ENCODE data around the gene RC3H1.
"Not testable (repeated sequence)": the region's sequence is repeated elsewhere in the genome, so short reads cannot be mapped to it uniquely, and the experiment has no call there.

Gene RC3H1

DNA sequence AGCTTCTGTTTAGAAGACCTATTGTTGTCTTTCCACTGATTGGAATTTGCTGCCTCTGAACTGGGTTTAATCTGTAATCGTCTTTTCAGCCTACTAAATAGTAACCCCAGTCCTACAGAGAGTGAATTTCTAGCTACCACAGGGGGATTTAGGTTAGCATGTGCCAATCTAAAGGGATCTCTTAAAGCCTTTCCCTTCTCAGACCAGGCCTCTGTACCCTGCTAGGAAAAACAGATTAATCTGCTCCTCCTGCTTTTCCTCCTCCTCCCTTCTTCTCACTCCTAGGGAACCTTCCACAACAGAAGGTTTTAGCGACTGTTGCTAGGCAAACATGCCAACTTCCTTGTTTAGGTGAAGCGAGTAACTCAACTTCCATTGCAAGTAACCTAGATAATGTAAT lies 1.3 kb upstream of the RC3H1 start:
- peak; percentile 54 to 58 for DNase-seq

DNA sequence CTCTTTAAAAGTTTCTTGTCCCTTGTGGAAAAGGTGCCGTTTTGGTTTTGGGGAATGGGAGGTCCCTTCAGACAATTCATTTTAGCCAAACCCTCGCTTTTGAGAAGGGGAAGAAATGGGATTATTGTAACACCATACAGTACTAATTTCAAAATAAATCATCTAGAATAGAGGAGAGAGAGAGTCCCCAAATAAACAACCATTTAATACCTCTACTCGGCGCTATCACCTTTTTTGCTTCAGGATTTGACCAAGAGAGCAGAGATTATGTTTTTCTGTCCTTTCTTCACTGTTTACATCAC lies 770 bp upstream of the RC3H1 start:
- peak in 1 of 2 donors; percentile 20 for DNase-seq

- DNase-seq, result peak; percentile 26 to 42
Observed at GRCh38 chr1:174021591-174022079, 522 bp downstream of the RC3H1 start.

DNA sequence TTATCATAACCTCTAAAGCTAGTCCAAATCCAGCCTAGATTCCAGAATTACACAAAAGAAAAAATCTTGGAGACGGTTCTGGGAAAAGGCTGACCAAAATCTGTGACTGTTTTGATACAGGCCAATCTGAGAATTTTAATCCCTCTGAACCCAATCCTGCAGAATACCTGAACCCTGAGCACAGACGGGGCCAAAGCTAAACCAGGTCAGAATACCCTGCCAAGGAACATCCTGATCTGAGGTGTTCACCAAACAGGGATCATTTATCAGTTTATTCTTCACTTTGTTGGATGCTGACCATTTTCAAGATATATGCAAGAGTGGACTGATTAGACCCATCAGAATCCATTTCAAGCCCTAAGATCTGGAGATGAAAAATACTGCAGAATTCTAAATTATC lies 3.6 kb downstream of the RC3H1 start:
- no peak for DNase-seq

DNA sequence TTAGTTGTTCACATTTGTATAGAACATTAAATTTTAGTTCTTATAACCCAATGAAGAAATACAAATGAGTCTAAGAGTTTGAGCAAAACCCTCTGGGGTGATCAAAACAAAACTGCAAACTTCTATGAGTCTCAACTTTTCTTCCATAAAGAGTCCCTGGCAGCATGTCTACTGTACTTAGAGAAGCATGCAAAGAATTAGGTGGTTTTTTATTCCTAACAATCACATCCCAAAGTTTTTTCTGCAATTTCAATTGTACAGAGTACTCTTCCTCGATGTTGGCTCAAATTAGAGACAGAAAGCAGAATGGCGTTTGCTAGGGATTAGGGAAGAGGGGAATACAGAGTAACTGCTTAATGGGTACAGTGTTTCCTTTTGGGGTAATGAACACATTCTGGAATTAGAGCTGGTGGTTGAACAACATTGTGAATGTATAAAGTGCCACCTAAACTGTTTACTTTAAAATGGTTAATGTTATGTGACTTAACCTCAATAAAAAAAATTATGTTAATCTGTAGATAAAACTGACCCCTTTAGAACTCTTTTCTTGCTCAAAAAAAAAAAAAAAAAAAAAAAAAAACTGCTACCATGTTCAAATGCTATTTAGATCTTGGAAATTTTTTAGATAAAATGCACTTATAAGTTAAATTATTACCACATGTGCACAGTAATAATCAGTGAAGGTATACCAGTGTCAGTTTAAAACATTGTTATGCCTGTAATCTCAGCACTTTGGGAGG lies 4.8 kb downstream of the RC3H1 start:
- DNase-seq, result no peak

- peak in 1 of 2 donors; percentile 14 for DNase-seq
Observed at GRCh38 chr1:174013864-174014418, 8.2 kb downstream of the RC3H1 start.

GRCh38 chr1:174008979-174009378 lies 13.2 kb downstream of the RC3H1 start:
- peak; percentile 25 to 30 for DNase-seq

- peak in 1 of 2 donors; percentile 45 for DNase-seq
Observed at GRCh38 chr1:174008269-174008668, 13.9 kb downstream of the RC3H1 start.

- DNase-seq, result no peak
Observed at GRCh38 chr1:174007851-174008250, 14.3 kb downstream of the RC3H1 start.

- no peak for DNase-seq
Observed at GRCh38 chr1:174005032-174005431, 17.1 kb downstream of the RC3H1 start.

- no peak for DNase-seq
Observed at GRCh38 chr1:174003867-174004266, 18.3 kb downstream of the RC3H1 start.

DNA sequence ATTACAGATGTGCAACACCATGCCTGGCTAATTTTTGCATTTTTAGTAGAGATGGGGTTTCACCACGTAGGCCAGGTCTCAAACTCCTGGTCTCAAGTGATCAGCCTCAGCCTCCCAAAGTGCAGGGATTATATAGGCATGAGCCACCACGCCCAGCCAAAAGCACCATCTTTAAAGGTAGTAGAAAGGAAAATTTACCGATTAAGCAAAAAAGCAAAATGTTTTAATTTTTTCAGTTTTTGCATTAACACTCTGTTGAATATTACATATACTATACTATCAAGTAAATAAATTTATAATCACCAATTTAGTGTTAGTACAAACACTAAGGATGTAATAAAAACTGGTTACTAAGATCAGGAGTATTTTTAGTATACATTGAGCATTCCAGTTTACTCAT lies 20.6 kb downstream of the RC3H1 start:
- DNase-seq, result no peak

GRCh38 chr1:174000371-174000770 lies 21.8 kb downstream of the RC3H1 start:
- DNase-seq, result no peak

GRCh38 chr1:173997791-173998190 lies 24.4 kb downstream of the RC3H1 start:
- DNase-seq, result no peak

DNA sequence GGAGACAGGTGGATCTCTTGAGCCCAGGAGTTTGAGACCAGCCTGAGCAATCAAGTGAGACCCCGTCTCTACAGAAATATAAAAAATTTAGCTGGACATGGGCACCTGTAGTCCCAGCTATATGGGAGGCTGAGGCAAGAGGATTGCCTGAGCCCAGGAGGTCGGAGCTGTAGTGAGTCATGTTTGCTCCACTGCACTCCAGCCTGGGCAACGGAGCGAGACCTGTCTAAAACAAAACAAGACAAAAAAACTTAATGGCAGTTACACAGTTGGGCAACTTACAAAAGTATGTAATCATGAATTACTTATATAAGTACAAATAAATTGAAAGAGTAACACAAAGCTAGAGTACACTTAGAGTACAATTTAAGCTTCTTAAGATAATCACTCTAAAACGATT lies 25.2 kb downstream of the RC3H1 start:
- DNase-seq, result no peak

DNA sequence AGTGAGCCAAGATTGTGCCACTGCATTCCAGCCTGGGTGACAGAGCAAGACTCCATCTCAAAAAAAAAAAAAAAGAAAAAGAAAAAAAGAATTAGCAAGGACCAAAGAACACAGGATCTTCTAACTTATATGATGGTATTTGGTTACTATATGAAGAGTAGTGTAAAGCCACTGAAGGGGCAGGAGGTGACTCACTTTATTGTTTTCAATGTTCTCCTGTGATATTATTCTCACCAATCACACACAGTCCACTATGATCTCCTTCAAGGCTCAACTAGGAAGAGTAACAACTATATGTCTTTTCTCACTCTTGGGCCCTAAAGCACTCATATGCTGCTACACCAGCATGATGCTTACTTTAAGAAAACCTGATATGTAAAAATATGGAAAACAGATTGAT lies 26.7 kb downstream of the RC3H1 start:
- no peak for DNase-seq

DNA sequence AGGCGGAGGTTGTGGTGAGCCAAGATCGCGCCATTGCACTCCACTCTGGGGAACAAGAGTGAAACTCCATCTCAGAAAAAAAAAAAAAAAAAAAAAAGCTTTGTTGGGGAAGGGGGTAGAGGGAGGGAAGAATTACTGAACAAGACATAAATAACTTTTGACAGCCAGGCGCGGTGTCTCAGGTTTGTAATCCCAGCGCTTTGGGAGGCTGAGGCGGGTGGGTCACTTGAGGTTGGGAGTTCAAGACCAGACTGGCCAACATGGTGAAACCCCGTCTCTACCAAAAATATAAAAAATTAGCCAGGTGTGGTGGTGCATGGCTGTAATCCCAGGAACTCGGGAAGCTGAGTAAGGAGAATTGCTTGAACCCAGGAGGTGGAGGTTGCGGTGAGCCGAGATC lies 28.2 kb downstream of the RC3H1 start:
- DNase-seq, result not testable (repeated sequence)

GRCh38 chr1:173988068-173988467 lies 34.1 kb downstream of the RC3H1 start:
- DNase-seq, result no peak

- DNase-seq, result no peak
Observed at GRCh38 chr1:173986951-173987350, 35.2 kb downstream of the RC3H1 start.

- DNase-seq, result no peak
Observed at GRCh38 chr1:173970252-173970651, 51.9 kb downstream of the RC3H1 start.

- not testable (repeated sequence) for DNase-seq
Observed at GRCh38 chr1:173965896-173966295, 56.3 kb downstream of the RC3H1 start.

DNA sequence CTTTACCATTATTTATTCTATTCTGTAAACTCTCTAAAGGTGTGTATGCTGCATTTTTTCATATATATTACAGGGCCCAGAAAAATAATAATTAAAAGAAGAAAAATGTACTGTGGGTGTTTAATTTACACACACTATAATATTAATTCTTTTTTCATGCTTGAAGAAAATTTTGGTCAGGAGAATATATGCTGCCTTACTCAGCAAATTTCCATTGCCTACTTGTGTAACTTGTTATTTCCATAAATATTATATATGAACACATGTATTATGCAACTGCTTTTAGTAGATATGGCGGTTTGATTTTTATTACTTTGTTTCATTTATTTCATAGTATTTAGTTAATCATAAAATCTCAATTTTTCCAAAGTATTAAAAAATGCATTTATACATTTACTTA lies 58.7 kb downstream of the RC3H1 start:
- DNase-seq, result no peak

- DNase-seq, result peak in 1 of 2 donors; percentile 12
Observed at GRCh38 chr1:173960625-173961024, 61.5 kb downstream of the RC3H1 start.

GRCh38 chr1:173954179-173954578 lies 68.0 kb downstream of the RC3H1 start:
- no peak for DNase-seq

DNA sequence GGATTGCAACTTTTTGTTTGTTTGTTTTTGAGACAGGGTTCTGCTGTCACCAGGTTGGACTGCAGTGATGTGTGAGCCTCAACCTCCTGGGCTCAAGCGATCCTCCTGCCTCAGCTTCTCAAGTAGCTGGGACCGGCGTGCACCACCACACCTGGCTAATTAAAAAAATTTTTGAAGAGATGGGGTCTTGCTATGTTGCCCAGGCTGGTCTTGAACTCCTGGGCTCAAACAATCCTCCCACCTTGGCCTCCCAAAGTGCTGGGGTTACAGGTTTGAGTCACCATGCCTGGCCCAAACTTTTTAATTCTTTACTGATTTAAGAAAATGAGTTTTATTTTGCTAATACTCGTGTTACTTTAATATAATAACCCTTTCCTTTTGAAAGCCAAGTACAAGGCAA lies 73.6 kb downstream of the RC3H1 start:
- DNase-seq, result no peak
